ENCODE measurements around the gene PELI1. TPM values are rescaled to one million over a fixed set of nuclear protein-coding genes. Genes with fewer than 3 reads are reported as not detected.

PELI1 gene
- total RNA-seq, 1 donor from 2014 or later = 54.9 TPM

Other genes with a start within 250 kb of the PELI1 start
- 15.5 and 17.4 TPM in 2 replicates for gene VPS54, start 125.0 kb downstream of the PELI1 start, total RNA-seq

Data from dermis microvascular lymphatic vessel endothelial cell (primary cell).